Thymus (tissue), 11 donors: ENCODE measurements around the gene GCSH. TPM values are rescaled to one million over a fixed set of nuclear protein-coding genes. Genes with fewer than 3 reads are reported as not detected.

Source experiments
- DNase-seq, 9 donors: peaks; one replicate each; pipeline ENCODE4 v3.0.0-alpha.2; 2013; ENCODE audit warnings: low spot score in 9 of 9, low read depth in 6 of 9, missing footprints in 1 of 9
- H3K27ac ChIP-seq, 2 donors: one replicate each; pipeline ENCODE4 v1.5.1; 2013; ENCODE audit warnings: control low read depth in 1 of 2, low read depth in 1 of 2, low read length in 1 of 2, mild to moderate bottlenecking in 1 of 2, moderate library complexity in 1 of 2
- H3K27me3 ChIP-seq, 2 donors: one replicate each; pipeline ENCODE4 v1.5.1; 2013; ENCODE audit warnings: low read length in 1 of 2; ENCODE audit not compliant: control insufficient read depth in 2 of 2, insufficient read depth in 1 of 2
- H3K36me3 ChIP-seq, 2 donors: one replicate each; pipeline ENCODE4 v1.5.1; 2013; ENCODE audit warnings: low read length in 1 of 2, mild to moderate bottlenecking in 1 of 2, moderate library complexity in 1 of 2; ENCODE audit not compliant: control insufficient read depth in 2 of 2, insufficient read depth in 2 of 2
- H3K4me1 ChIP-seq, 2 donors: one replicate each; pipeline ENCODE4 v1.5.1; 2013; ENCODE audit warnings: low read length in 2 of 2; ENCODE audit not compliant: control insufficient read depth in 2 of 2, insufficient read depth in 2 of 2
- H3K4me3 ChIP-seq, 2 donors: one replicate each; pipeline ENCODE4 v1.5.1; 2013; ENCODE audit warnings: low read length in 2 of 2, control low read depth in 1 of 2, mild to moderate bottlenecking in 1 of 2
- H3K9me3 ChIP-seq, 2 donors: one replicate each; pipeline ENCODE4 v1.5.1; 2013; ENCODE audit warnings: low read length in 1 of 2, mild to moderate bottlenecking in 1 of 2; ENCODE audit not compliant: control insufficient read depth in 2 of 2, insufficient read depth in 1 of 2
- WGBS: extraction: QIAGEN DNeasy Blood & Tissue Kit; methylation state at CpG from one replicate; pipeline ENCODE4 v1.1.7; 2013; 5-methylcytosine and 5-hydroxymethylcytosine counted together
- polyA plus RNA-seq: library from polyadenylated mRNA; stranded (reverse); fragments of 200-250 nt; gene quantifications from one replicate; pipeline ENCODE4 v1.2.3, GENCODE V29; 2013
- total RNA-seq: library from RNA; stranded (reverse); fragments of 120-200 nt; gene quantifications from one replicate; pipeline ENCODE4 v1.2.4, GENCODE V29; 2013
- donor health status: healthy.

GCSH gene
- total and polyA plus RNA-seq, 2 donors = 13.6 to 39.3 TPM

GRCh38 chr16:81107511-81107910 is 11.3 kb upstream of the GCSH start:
- WGBS = 92% methylated on average over 11 of the region's 11 CpGs
- DNase-seq = no peak
- H3K27ac ChIP-seq = no peak overlapping the region
- H3K9me3 ChIP-seq = no peaks in the 10 kb centered on the region
- H3K4me3 ChIP-seq = no peak overlapping the region
- H3K4me1 ChIP-seq = no peaks in the 10 kb centered on the region
- no peaks in the 10 kb centered on the region for H3K36me3 ChIP-seq
- H3K27me3 ChIP-seq = no peaks in the 10 kb centered on the region

DNA sequence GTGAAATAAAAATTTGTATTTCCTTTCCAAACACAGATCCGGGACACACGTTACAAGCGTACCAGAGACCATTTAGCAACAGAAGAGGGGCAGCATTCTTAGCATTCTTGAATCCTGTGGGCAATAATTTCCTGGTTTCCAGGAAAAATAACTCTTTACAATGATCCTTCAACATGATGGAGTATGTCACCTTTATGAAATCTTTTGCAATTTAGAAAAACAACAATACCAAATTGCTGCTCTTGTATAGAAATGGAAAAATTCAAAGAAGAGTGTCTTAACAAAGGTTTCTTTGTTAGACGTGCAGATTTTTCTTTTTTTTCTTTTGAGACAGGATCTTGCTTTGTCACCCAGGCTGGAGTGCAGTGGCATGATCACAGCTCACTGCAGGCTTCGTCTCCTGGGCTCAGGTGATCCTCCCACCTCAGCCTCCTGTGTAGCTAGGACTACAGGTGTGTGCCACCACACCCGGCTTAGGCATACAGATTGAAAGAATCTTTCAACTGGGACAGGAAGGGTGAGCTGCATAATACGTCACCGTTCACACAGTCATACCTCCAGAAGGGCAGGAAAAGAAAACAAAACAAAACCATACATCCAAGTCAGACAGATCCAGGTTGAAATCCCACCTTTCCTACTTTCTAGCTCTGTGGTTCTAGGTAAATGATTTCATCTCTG is 10.8 kb upstream of the GCSH start:
- Histone ChIP-seq H3K9me3 (no peaks in the 10 kb centered on the region), H3K4me1 (no peaks in the 10 kb centered on the region), H3K27me3 (no peaks in the 10 kb centered on the region), H3K36me3 (no peaks in the 10 kb centered on the region), H3K27ac (no peak overlapping the region), H3K4me3 (no peak overlapping the region)
- DNase-seq = no peak
- 87% methylated on average over 8 of the region's 8 CpGs for WGBS

GRCh38 chr16:81105946-81106345 is 9.8 kb upstream of the GCSH start:
- Histone ChIP-seq H3K27me3 (peaks cover 0 to 1% of the 10 kb centered on the region in 2 donors), H3K9me3 (no peaks in the 10 kb centered on the region), H3K27ac (no peak overlapping the region), H3K4me1 (no peaks in the 10 kb centered on the region), H3K4me3 (no peak overlapping the region), H3K36me3 (no peaks in the 10 kb centered on the region)
- no peak for DNase-seq
- WGBS = 93% methylated on average over 1 of the region's 1 CpG

- H3K27ac ChIP-seq = no peak overlapping the region
- H3K27me3 ChIP-seq = peaks cover 0 to 3% of the 10 kb centered on the region in 2 donors
- H3K36me3 ChIP-seq = no peaks in the 10 kb centered on the region
- no peak overlapping the region for H3K4me3 ChIP-seq
- no peak for DNase-seq
- peaks cover 3% of the 10 kb centered on the region in 2 donors for H3K4me1 ChIP-seq
- 95% methylated on average over 9 of the region's 9 CpGs for WGBS
- no peaks in the 10 kb centered on the region for H3K9me3 ChIP-seq
Observed at GRCh38 chr16:81101702-81102101, 5.5 kb upstream of the GCSH start.

GRCh38 chr16:81099958-81100357 is 3.8 kb upstream of the GCSH start:
- no peaks in the 10 kb centered on the region for H3K36me3 ChIP-seq

DNA sequence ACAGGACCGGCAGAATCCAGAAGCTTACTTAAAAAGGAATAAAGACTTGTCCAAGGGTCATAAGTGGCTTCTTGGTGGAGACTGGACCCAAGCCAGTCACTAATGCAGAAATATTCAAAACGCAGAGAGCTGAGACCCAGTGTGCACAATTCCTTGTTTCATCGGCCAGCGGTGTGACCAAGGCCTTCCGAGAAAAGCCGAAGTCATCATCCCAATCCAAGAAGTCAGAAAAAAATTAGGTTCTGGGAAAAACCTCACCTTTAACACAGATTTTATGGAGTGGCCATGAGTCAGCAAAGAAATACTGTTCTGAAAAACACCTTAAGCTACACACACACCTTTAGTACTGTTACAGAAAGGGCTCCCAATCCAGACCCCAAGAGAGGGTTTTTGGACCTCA is 1.0 kb upstream of the GCSH start:
- no peak for DNase-seq
- Histone ChIP-seq H3K36me3 (no peaks in the 10 kb centered on the region), H3K27me3 (peaks cover 0 to 3% of the 10 kb centered on the region in 2 donors), H3K9me3 (no peaks in the 10 kb centered on the region), H3K27ac (no peak overlapping the region), H3K4me3 (no peak overlapping the region), H3K4me1 (peaks cover 5 to 6% of the 10 kb centered on the region in 2 donors)
- 98% methylated on average over 6 of the region's 6 CpGs for WGBS

More at GRCh38 chr16:81099958-81100357, 3.8 kb upstream of the GCSH start:
- peaks cover 5 to 6% of the 10 kb centered on the region in 2 donors for H3K4me1 ChIP-seq
- H3K27ac ChIP-seq = no peak overlapping the region
- DNase-seq = no peak
- H3K4me3 ChIP-seq = no peak overlapping the region
- H3K9me3 ChIP-seq = no peaks in the 10 kb centered on the region
- H3K27me3 ChIP-seq = peaks cover 0 to 3% of the 10 kb centered on the region in 2 donors

DNA sequence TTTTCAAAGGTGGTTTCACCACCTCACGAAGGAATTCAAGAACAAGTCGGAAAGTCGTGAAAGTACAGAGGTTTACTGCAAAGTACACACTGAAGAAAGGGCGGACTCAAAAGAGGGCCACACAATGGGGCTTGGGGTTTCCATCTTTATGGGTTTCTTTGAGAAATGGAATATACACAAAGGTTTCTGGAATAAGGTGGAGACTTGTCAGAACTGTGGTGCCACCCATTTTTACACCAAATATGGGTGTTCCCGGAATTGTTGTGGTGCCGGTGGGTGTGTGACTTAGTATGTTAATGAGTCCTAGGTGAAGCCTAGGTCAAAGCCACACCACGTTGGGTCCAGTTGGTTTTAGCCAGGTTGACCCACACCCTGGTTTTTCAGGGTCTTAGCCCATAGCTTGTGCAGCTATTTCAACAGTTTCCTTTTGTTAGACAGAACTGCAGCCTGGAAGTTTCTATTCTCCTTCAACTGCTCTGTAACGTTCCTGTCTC is 567 bp upstream of the GCSH start:
- Histone ChIP-seq H3K36me3 (no peaks in the 10 kb centered on the region), H3K27me3 (peaks cover 0 to 3% of the 10 kb centered on the region in 2 donors), H3K4me1 (peaks cover 5 to 6% of the 10 kb centered on the region in 2 donors), H3K9me3 (no peaks in the 10 kb centered on the region), H3K4me3 (peak overlapping the region in 1 of 2 donors; percentile 22), H3K27ac (no peak overlapping the region)
- no peak for DNase-seq
- 58% methylated on average over 8 of the region's 8 CpGs for WGBS

- H3K27ac ChIP-seq = peak overlapping the region in 1 of 2 donors; percentile 78
- no peak for DNase-seq
- H3K9me3 ChIP-seq = no peaks in the 10 kb centered on the region
- H3K4me1 ChIP-seq = peaks cover 5 to 6% of the 10 kb centered on the region in 2 donors
- no peaks in the 10 kb centered on the region for H3K27me3 ChIP-seq
- peak overlapping the region; percentile 52 to 76 for H3K4me3 ChIP-seq
- H3K36me3 ChIP-seq = no peaks in the 10 kb centered on the region
- 1% methylated on average over 22 of the region's 22 CpGs for WGBS
Observed at GRCh38 chr16:81095653-81095952, 592 bp downstream of the GCSH start.

DNA sequence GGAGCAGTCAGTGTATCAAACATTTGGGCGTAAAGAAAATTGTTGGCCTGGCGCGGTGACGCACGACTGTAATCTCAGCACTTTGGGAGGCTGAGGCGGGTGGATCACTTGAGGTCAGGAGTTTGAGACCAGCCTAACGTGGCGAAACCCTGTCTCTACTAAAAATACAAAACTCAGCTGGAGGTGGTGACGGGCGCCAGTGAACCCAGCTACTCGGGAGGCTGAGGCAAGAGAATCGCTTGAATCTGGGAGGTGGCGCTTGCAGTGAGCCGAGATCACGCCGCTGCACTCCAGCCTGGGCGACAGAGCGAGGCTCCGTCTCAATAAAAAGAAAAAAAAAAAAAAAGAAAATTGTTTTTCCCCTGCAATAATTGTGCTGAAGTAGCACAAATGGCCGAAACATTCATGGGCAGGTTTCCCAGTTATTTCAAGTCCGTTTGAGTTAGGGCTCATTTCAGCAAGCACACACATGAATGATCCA is 1.4 kb downstream of the GCSH start:
- Histone ChIP-seq H3K27me3 (no peaks in the 10 kb centered on the region), H3K36me3 (no peaks in the 10 kb centered on the region), H3K9me3 (no peaks in the 10 kb centered on the region), H3K4me3 (peak overlapping the region in 1 of 2 donors; percentile 52), H3K4me1 (peaks cover 5 to 6% of the 10 kb centered on the region in 2 donors), H3K27ac (no peak overlapping the region)
- peak in 1 of 9 donors; percentile 9 for DNase-seq
- 87% methylated on average over 21 of the region's 21 CpGs for WGBS
